DOHH2 (cell line): ENCODE measurements around the gene KIAA1671.

ENCODE experiments used
- H3F3A ChIP-seq: fragments of 200-600 bp; sonication (generic), shearing (Covaris generic); 2 replicates; pipeline ENCODE4 v1.6.0; 2016; ENCODE audit warnings: antibody characterized with exemption, mild to moderate bottlenecking; ENCODE audit not compliant: control insufficient read depth, insufficient read depth
- H3K27ac ChIP-seq: fragments of 200-600 bp; sonication (generic); 2 replicates; pipeline ENCODE4 v1.5.1; 2014; ENCODE audit warnings: low read depth, mild to moderate bottlenecking, low read length, moderate library complexity
- H3K27me3 ChIP-seq: fragments of 200-600 bp; sonication (generic); 2 replicates; pipeline ENCODE4 v1.6.1; 2014; ENCODE audit warnings: mild to moderate bottlenecking, low read length, mixed read lengths; ENCODE audit not compliant: control insufficient read depth
- H3K36me3 ChIP-seq: fragments of 200-600 bp; sonication (generic); 2 replicates; pipeline ENCODE4 v1.6.1; 2014; ENCODE audit warnings: mild to moderate bottlenecking, low read length, moderate library complexity, mixed read lengths; ENCODE audit not compliant: control insufficient read depth
- H3K4me1 ChIP-seq: fragments of 200-600 bp; sonication (generic); 2 replicates; pipeline ENCODE4 v1.6.1; 2014; ENCODE audit warnings: mild to moderate bottlenecking, low read length, mixed read lengths; ENCODE audit not compliant: control insufficient read depth
- H3K4me2 ChIP-seq: fragments of 200-600 bp; sonication (generic); 2 replicates; pipeline ENCODE4 v1.6.0; 2014; ENCODE audit warnings: mild to moderate bottlenecking, low read length, moderate library complexity
- H3K4me3 ChIP-seq: fragments of 200-600 bp; sonication (generic); 2 replicates; pipeline ENCODE4 v1.5.1; 2014; ENCODE audit warnings: mild to moderate bottlenecking, low read length, mixed read lengths
- H3K79me2 ChIP-seq: fragments of 200-600 bp; sonication (generic); 2 replicates; pipeline ENCODE4 v1.6.1; 2014; ENCODE audit warnings: mild to moderate bottlenecking, low read length, mixed read lengths; ENCODE audit not compliant: control insufficient read depth
- H3K9me2 ChIP-seq: fragments of 200-600 bp; sonication (generic); replicated peaks from 2 replicates; pipeline ENCODE4 v1.6.1; 2014; ENCODE audit warnings: mild to moderate bottlenecking, low read length, mixed read lengths; ENCODE audit not compliant: control insufficient read depth
- H3K9me3 ChIP-seq: fragments of 200-600 bp; sonication (generic); 2 replicates; pipeline ENCODE4 v1.6.1; 2014; ENCODE audit warnings: antibody characterized with exemption, low read length, mixed read lengths; ENCODE audit not compliant: control insufficient read depth, insufficient read depth
- H4K20me1 ChIP-seq: fragments of 200-600 bp; sonication (generic); 2 replicates; pipeline ENCODE4 v1.6.0; 2014; ENCODE audit warnings: low read depth, mild to moderate bottlenecking, antibody characterized with exemption, low read length, moderate library complexity; ENCODE audit not compliant: control insufficient read depth, insufficient read depth
- CTCF ChIP-seq: fragments of 200-600 bp; sonication (generic); IDR thresholded peaks from one replicate; pipeline ENCODE4 v1.5.1; 2014; ENCODE audit warnings: antibody characterized with exemption, mild to moderate bottlenecking, low read depth, low read length; ENCODE audit not compliant: poor library complexity, severe bottlenecking
- EZH2phosphoT487 ChIP-seq: fragments of 200-600 bp; sonication (generic); IDR thresholded peaks from 2 replicates; pipeline ENCODE4 v1.6.1; 2017; ENCODE audit warnings: borderline replicate concordance, mild to moderate bottlenecking, antibody characterized with exemption, low read length, moderate library complexity, mixed read lengths

KIAA1671 gene

GRCh38 chr22:24928322-24928721 lies 24.2 kb upstream of the KIAA1671 start:
- H3K9me3 ChIP-seq, result no peaks in the 10 kb centered on the region
- TF ChIP-seq EZH2phosphoT487, result no peak
- TF ChIP-seq CTCF, result no peak
- H4K20me1 ChIP-seq, result no peaks in the 10 kb centered on the region
- H3K36me3 ChIP-seq, result no peaks in the 10 kb centered on the region
- no peaks in the 10 kb centered on the region for H3K79me2 ChIP-seq
- H3K27ac ChIP-seq, result no peak overlapping the region
- H3K9me2 ChIP-seq, result no peaks in the 10 kb centered on the region
- H3F3A ChIP-seq, result no peaks in the 10 kb centered on the region
- no peak overlapping the region for H3K4me2 ChIP-seq
- no peak overlapping the region for H3K4me3 ChIP-seq
- no peaks in the 10 kb centered on the region for H3K4me1 ChIP-seq
- peaks cover 14% of the 10 kb centered on the region for H3K27me3 ChIP-seq

GRCh38 chr22:24930678-24931077 lies 21.8 kb upstream of the KIAA1671 start:
- H3K27me3 ChIP-seq, result peaks cover 14% of the 10 kb centered on the region
- H3K9me3 ChIP-seq, result no peaks in the 10 kb centered on the region
- TF ChIP-seq EZH2phosphoT487 (no peak), CTCF (no peak)
- H3K79me2 ChIP-seq, result no peaks in the 10 kb centered on the region
- H3F3A ChIP-seq, result no peaks in the 10 kb centered on the region
- H3K4me2 ChIP-seq, result no peak overlapping the region
- no peaks in the 10 kb centered on the region for H3K9me2 ChIP-seq
- no peaks in the 10 kb centered on the region for H4K20me1 ChIP-seq
- H3K4me3 ChIP-seq, result no peak overlapping the region
- no peak overlapping the region for H3K27ac ChIP-seq
- no peaks in the 10 kb centered on the region for H3K4me1 ChIP-seq
- no peaks in the 10 kb centered on the region for H3K36me3 ChIP-seq

DNA sequence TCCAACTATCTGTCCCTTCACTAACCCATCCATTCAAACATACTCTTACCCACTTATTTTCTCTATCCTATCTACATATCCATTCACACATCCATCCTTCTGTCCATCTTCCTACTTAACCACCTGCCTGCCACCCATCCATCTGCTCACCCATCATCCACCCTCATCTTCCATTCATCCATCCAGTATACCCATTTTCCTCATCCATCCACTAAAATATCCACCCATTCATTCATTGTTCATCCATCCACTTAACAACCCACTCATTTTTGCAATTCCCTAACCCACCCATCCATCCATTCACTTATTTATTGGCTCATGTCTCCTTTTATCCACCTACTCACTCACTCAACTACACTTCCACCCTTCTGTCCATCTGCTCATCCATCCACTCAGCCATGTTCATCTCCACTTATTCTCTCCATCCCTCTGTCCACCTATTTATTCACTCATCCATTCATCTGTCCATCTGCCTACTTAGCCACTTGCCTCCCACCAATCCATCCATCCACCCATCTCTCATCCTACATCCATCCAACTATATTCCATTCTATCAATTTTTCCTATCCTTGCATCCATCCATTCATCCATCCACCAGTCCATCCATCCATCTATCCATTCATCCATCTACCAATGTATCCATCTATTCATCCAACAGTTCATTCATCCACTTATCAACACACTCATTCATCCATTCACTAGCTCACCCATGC lies 16.6 kb upstream of the KIAA1671 start:
- Histone ChIP-seq H3K9me2 (no peaks in the 10 kb centered on the region), H3F3A (no peaks in the 10 kb centered on the region), H3K4me2 (no peak overlapping the region), H3K4me1 (no peaks in the 10 kb centered on the region), H3K27me3 (peaks cover 11% of the 10 kb centered on the region), H4K20me1 (no peaks in the 10 kb centered on the region), H3K4me3 (no peak overlapping the region), H3K36me3 (no peaks in the 10 kb centered on the region), H3K27ac (no peak overlapping the region), H3K9me3 (no peaks in the 10 kb centered on the region), H3K79me2 (no peaks in the 10 kb centered on the region)
- no peak for TF ChIP-seq EZH2phosphoT487
- TF ChIP-seq CTCF, result no peak
